Activated T-helper 2 cell treated with anti-CD3 and anti-CD28 coated beads, Interferon-gamma antibody, Interleukin-2, Interleukin-4, amounts not matched to agents 10 μg/mL and 5 μg/mL and 100 μg/mL, durations not matched to agents 14 hours and 24 hours and 36 hours (primary cell): ENCODE results near the gene CASQ1. TPM values are rescaled to one million over a fixed set of nuclear protein-coding genes. Genes with fewer than 3 reads are reported as not detected.

Source experiments
- DNase-seq: peaks from one replicate; pipeline ENCODE4 v3.0.0; 2021; ENCODE audit warnings: low spot score
- H3K27ac Mint-ChIP-seq: one replicate; pipeline ENCODE4 v1.8.0; 2021; ENCODE audit warnings: mixed read lengths
- H3K27me3 Mint-ChIP-seq: one replicate; pipeline ENCODE4 v1.8.0; 2021; ENCODE audit warnings: low read depth, mixed read lengths
- H3K36me3 Mint-ChIP-seq: one replicate; pipeline ENCODE4 v1.8.0; 2021; ENCODE audit warnings: low read depth, mixed read lengths
- H3K4me1 Mint-ChIP-seq: one replicate; pipeline ENCODE4 v1.8.0; 2021; ENCODE audit warnings: low read depth, mixed read lengths
- H3K4me3 Mint-ChIP-seq: one replicate; pipeline ENCODE4 v1.8.0; 2021; ENCODE audit warnings: low read depth, mild to moderate bottlenecking, moderate library complexity, mixed read lengths
- H3K9me3 Mint-ChIP-seq: one replicate; pipeline ENCODE4 v1.8.0; 2021; ENCODE audit warnings: mixed read lengths
- intact Hi-C: fragments of 100-400 bp; cut with micrococcal nuclease; formaldehyde crosslinking; loops from one replicate; pipeline ENCODE4 v1.15.1; 2023
- total RNA-seq: library from RNA; stranded (reverse); gene quantifications from 2 replicates; pipeline ENCODE4 v1.2.3, GENCODE V29; 2022

Gene CASQ1
- total RNA-seq, 1 donor from 2014 or later: 0.37 TPM

DNA sequence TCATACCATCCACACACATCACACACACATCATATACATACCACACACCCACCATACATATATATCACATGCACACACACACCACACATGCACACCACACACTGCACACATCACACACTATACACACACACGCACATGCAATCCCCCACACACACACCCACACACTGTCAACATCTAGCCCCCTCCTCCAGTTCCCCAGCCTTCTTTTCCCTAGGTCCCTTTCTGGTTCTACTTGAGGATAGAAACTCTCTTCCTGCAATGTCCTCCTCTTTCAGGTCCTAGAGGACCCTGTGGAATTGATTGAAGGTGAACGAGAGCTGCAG, 4.3 kb downstream of the CASQ1 start:
- no peaks in the 10 kb centered on the region for H3K4me1 Mint-ChIP-seq
- H3K27ac Mint-ChIP-seq: no peak overlapping the region
- intact Hi-C loops: no loop called here
- no peaks in the 10 kb centered on the region for H3K27me3 Mint-ChIP-seq
- H3K9me3 Mint-ChIP-seq: no peaks in the 10 kb centered on the region
- H3K36me3 Mint-ChIP-seq: no peaks in the 10 kb centered on the region
- DNase-seq: no peak
- H3K4me3 Mint-ChIP-seq: no peak overlapping the region

- no peak overlapping the region for H3K27ac Mint-ChIP-seq
- intact Hi-C loops: no loop called here
- no peaks in the 10 kb centered on the region for H3K9me3 Mint-ChIP-seq
- H3K4me1 Mint-ChIP-seq: no peaks in the 10 kb centered on the region
- no peak overlapping the region for H3K4me3 Mint-ChIP-seq
- no peak for DNase-seq
- H3K36me3 Mint-ChIP-seq: no peaks in the 10 kb centered on the region
- no peaks in the 10 kb centered on the region for H3K27me3 Mint-ChIP-seq
Measured at GRCh38 chr1:160196143-160196542, 5.8 kb downstream of the CASQ1 start.

- Mint-ChIP-seq H3K9me3 (no peaks in the 10 kb centered on the region), H3K27ac (no peak overlapping the region), H3K4me1 (no peaks in the 10 kb centered on the region), H3K4me3 (no peak overlapping the region), H3K27me3 (no peaks in the 10 kb centered on the region), H3K36me3 (no peaks in the 10 kb centered on the region)
- intact Hi-C loops: no loop called here
- no peak for DNase-seq
Measured at GRCh38 chr1:160197231-160197630, 6.9 kb downstream of the CASQ1 start.

DNA sequence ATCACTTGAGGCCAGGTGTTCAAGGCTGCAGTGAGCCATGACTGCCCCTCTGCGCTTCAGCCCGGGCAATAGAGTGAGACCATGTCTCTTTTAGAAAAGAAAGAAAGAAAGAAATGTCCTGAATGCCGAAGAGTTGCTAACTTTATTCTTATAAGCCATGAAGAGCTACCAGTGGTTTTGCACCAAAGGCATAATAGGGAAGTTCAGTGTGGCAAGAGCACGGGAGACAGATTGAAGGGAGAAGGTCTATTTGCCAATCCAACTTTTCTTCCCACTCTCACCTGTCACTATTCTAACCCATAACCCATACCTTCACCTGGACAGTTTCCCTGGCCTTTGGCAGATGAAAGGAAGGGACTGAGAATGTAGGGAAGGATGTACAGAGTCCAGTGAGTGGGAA, 10.4 kb downstream of the CASQ1 start:
- no peaks in the 10 kb centered on the region for H3K36me3 Mint-ChIP-seq
- no peaks in the 10 kb centered on the region for H3K27me3 Mint-ChIP-seq
- intact Hi-C loops: no loop called here
- H3K9me3 Mint-ChIP-seq: no peaks in the 10 kb centered on the region
- DNase-seq: no peak
- H3K27ac Mint-ChIP-seq: no peak overlapping the region
- peaks cover 11% of the 10 kb centered on the region for H3K4me1 Mint-ChIP-seq
- no peak overlapping the region for H3K4me3 Mint-ChIP-seq

DNA sequence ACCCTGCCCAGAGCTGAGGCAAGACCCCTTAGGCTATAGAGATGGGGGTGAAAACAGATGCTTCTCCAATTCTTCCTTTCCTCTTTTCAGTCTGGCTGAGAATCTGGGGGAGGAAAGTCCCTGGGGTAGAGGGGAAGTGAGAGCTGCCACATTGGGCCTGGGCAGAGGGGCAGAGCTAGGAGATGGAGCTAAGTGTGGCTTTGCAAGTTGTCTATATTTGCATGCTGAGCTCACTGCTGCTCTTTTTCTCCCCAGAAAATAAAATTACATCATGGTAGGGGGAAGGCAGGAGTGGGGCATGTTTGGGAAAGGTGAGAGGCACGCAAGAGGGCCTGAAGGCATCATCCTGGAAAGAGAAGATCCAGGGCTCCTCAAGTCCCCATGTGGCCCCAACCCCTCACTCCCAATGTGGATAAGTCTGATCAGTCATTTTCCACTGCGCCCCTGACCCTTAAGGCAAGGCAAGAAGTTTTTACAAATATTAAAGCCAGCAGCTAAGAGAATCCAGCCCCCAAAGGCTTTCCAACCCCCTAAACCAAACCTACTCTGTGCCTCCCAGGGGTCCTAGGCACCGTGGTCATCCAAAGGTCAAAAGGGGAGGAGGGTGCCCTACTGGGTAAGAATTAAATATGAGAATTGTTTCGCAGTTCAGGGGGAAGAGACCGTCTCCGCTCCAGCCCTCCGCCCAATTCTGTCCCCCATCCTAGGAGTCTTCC, 14.3 kb downstream of the CASQ1 start:
- H3K36me3 Mint-ChIP-seq: peaks cover 18% of the 10 kb centered on the region
- intact Hi-C loops: loop anchor here (2.0 kb wide), 1 partner anchor 56 kb away; no protein-coding TSS in a partner anchor

GRCh38 chr1:160205242-160206035, 15.1 kb downstream of the CASQ1 start, which contains the start of gene PEA15:
TSS of gene PEA15 (plus strand) at chr1:160205384. CDS start at chr1:160211545, 6,161 bp downstream.
- intact Hi-C loops: loop anchor here (2.0 kb wide), 2 partner anchors 55 to 105 kb away; no protein-coding TSS in a partner anchor
- Mint-ChIP-seq H3K27me3 (no peaks in the 10 kb centered on the region), H3K4me1 (peaks cover 38% of the 10 kb centered on the region), H3K9me3 (no peaks in the 10 kb centered on the region), H3K36me3 (peaks cover 26% of the 10 kb centered on the region), H3K4me3 (peak within 1 kb of the TSS; percentile 88), H3K27ac (peak within 1 kb of the TSS; percentile 86)
- DNase-seq: peak; percentile 58

More for the DNA sequence above, 14.3 kb downstream of the CASQ1 start:
- Mint-ChIP-seq H3K9me3 (no peaks in the 10 kb centered on the region), H3K27me3 (no peaks in the 10 kb centered on the region), H3K27ac (peak overlapping the region; percentile 86), H3K4me1 (peaks cover 32% of the 10 kb centered on the region), H3K4me3 (peak overlapping the region; percentile 88)
- DNase-seq: no peak

DNA sequence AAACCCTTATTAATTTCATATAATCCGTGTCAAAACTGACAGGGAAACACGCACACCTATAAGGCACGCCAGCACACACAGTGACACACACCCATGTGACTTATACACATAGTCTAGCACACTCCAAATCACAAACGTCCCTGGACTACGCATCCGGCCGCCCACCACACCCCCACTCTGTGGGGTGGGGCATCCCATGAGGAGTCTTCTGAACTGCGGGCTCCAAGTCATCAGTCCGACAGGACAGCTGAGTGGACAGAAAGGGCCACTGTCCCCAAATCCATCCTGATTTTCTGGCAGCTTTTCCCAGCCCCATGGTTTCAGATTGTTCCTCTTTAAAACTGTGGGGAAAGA, 15.6 kb downstream of the CASQ1 start:
- H3K27me3 Mint-ChIP-seq: no peaks in the 10 kb centered on the region
- H3K36me3 Mint-ChIP-seq: peaks cover 29% of the 10 kb centered on the region
- peak; percentile 21 for DNase-seq
- peak overlapping the region; percentile 88 for H3K4me3 Mint-ChIP-seq
- intact Hi-C loops: loop anchor here (2.0 kb wide), 1 partner anchor 105 kb away; no protein-coding TSS in a partner anchor
- H3K27ac Mint-ChIP-seq: peak overlapping the region; percentile 51
- H3K4me1 Mint-ChIP-seq: peaks cover 40% of the 10 kb centered on the region
- H3K9me3 Mint-ChIP-seq: no peaks in the 10 kb centered on the region

- peaks cover 35% of the 10 kb centered on the region for H3K36me3 Mint-ChIP-seq
- no peaks in the 10 kb centered on the region for H3K9me3 Mint-ChIP-seq
- peaks cover 40% of the 10 kb centered on the region for H3K4me1 Mint-ChIP-seq
- H3K27me3 Mint-ChIP-seq: no peaks in the 10 kb centered on the region
- H3K4me3 Mint-ChIP-seq: peak overlapping the region; percentile 88
- intact Hi-C loops: loop anchor here (2.0 kb wide), 1 partner anchor 106 kb away; no protein-coding TSS in a partner anchor
- DNase-seq: no peak
- peak overlapping the region; percentile 52 for H3K27ac Mint-ChIP-seq
Measured at GRCh38 chr1:160206421-160207117, 16.2 kb downstream of the CASQ1 start.

- no peaks in the 10 kb centered on the region for H3K9me3 Mint-ChIP-seq
- no peak for DNase-seq
- H3K4me1 Mint-ChIP-seq: peaks cover 40% of the 10 kb centered on the region
- peak overlapping the region; percentile 88 for H3K4me3 Mint-ChIP-seq
- peak overlapping the region; percentile 43 for H3K27ac Mint-ChIP-seq
- H3K36me3 Mint-ChIP-seq: peaks cover 40% of the 10 kb centered on the region
- H3K27me3 Mint-ChIP-seq: no peaks in the 10 kb centered on the region
- intact Hi-C loops: loop anchor here (2.0 kb wide), 1 partner anchor 106 kb away; no protein-coding TSS in a partner anchor
Measured at GRCh38 chr1:160207118-160207650, 16.8 kb downstream of the CASQ1 start.

GRCh38 chr1:160207771-160208556, 17.6 kb downstream of the CASQ1 start:
- H3K27me3 Mint-ChIP-seq: no peaks in the 10 kb centered on the region
- H3K4me1 Mint-ChIP-seq: peaks cover 40% of the 10 kb centered on the region
- no peaks in the 10 kb centered on the region for H3K9me3 Mint-ChIP-seq
- peak overlapping the region; percentile 24 for H3K27ac Mint-ChIP-seq
- intact Hi-C loops: loop anchor here (2.0 kb wide), 1 partner anchor 107 kb away; no protein-coding TSS in a partner anchor
- H3K4me3 Mint-ChIP-seq: no peak overlapping the region
- peaks cover 48% of the 10 kb centered on the region for H3K36me3 Mint-ChIP-seq
- no peak for DNase-seq

GRCh38 chr1:160208557-160209320, 18.4 kb downstream of the CASQ1 start:
- intact Hi-C loops: no loop called here
- peaks cover 40% of the 10 kb centered on the region for H3K4me1 Mint-ChIP-seq
- H3K4me3 Mint-ChIP-seq: no peak overlapping the region
- no peaks in the 10 kb centered on the region for H3K27me3 Mint-ChIP-seq
- DNase-seq: no peak
- peaks cover 55% of the 10 kb centered on the region for H3K36me3 Mint-ChIP-seq
- H3K27ac Mint-ChIP-seq: peak overlapping the region; percentile 6
- no peaks in the 10 kb centered on the region for H3K9me3 Mint-ChIP-seq
